GM23338 (cell line): Measurements from ENCODE around the gene POLR3F.

Experiments
- CREB1 ChIP-seq: fragments of 250-450 bp; sonication (Bioruptor Pico); IDR thresholded peaks from 2 replicates; pipeline ENCODE4 v1.5.0; 2020; ENCODE audit warnings: low read depth, mild to moderate bottlenecking, moderate library complexity
- EZH2 ChIP-seq: fragments of 200-600 bp; sonication (generic); IDR thresholded peaks from one replicate; pipeline ENCODE4 v1.8.0; 2017; ENCODE audit warnings: antibody characterized with exemption, mild to moderate bottlenecking, low read depth; ENCODE audit not compliant: unreplicated experiment
- EZH2phosphoT487 ChIP-seq: fragments of 200-600 bp; sonication (generic); IDR thresholded peaks from one replicate; pipeline ENCODE4 v1.8.1; 2018; ENCODE audit warnings: antibody characterized with exemption; ENCODE audit not compliant: unreplicated experiment
- JUNB ChIP-seq: IDR thresholded peaks from one replicate; pipeline ENCODE4 v1.6.1; 2016; ENCODE audit warnings: antibody characterized with exemption; ENCODE audit not compliant: unreplicated experiment
- NANOG ChIP-seq: IDR thresholded peaks from 2 replicates; pipeline ENCODE4 v1.6.1; 2016; ENCODE audit warnings: antibody characterized with exemption, borderline replicate concordance
- POLR2AphosphoS5 ChIP-seq: IDR thresholded peaks from 2 replicates; pipeline ENCODE4 v1.6.1; 2016; ENCODE audit warnings: antibody characterized with exemption, low read depth
- STAT1 ChIP-seq: IDR thresholded peaks from one replicate; pipeline ENCODE4 v1.6.1; 2016; ENCODE audit warnings: antibody characterized with exemption; ENCODE audit not compliant: unreplicated experiment
- ZNF114 ChIP-seq: fragments of 250-450 bp; sonication (Bioruptor Pico); IDR thresholded peaks from 2 replicates; pipeline ENCODE4 v1.5.0; 2020; ENCODE audit warnings: mild to moderate bottlenecking, moderate library complexity
- ZNF331 ChIP-seq: fragments of 250-450 bp; sonication (Bioruptor Pico); IDR thresholded peaks from 2 replicates; pipeline ENCODE4 v1.5.0; 2020; ENCODE audit warnings: low read depth, mild to moderate bottlenecking, moderate library complexity
- TF ChIP-seq, protein P1 (sequence below), 2 experiments: fragments of 200-600 bp in 1 of 2; sonication (generic) in 1 of 2; conservative IDR thresholded peaks; 2 replicates each; pipeline versions ENCODE4 v1.5.1 to v1.6.1; 2016 to 2017; ENCODE audit warnings: antibody characterized with exemption in 2 of 2, low read depth in 2 of 2, mild to moderate bottlenecking in 2 of 2, moderate library complexity in 1 of 2
- TF ChIP-seq, protein P2 (sequence below): IDR thresholded peaks from 2 replicates; pipeline ENCODE4 v1.6.1; 2016; ENCODE audit warnings: antibody characterized with exemption
- TF ChIP-seq, protein P3 (sequence below): IDR thresholded peaks from one replicate; pipeline ENCODE4 v1.6.1; 2018; ENCODE audit warnings: antibody characterized with exemption; ENCODE audit not compliant: unreplicated experiment

DNA sequence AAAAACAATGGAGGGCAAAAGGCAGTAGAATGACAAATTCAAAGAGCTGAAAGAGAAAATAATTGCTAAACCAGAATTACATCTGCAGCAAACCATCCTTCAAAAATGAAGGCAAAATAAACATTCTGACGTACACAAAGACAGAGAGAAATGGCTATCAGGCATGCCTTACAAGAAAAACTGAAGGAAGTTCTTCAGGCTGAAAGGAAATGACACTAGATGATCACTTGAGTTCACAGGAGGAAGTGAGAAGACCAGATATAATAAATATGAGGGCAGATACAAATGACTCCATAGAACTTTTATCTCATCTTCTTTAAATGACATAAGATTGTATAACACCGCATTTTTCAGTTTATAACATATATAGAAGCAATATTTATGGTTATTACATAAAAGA lies 30.3 kb upstream of the POLR3F start:
- TF ChIP-seq, protein P1, sequence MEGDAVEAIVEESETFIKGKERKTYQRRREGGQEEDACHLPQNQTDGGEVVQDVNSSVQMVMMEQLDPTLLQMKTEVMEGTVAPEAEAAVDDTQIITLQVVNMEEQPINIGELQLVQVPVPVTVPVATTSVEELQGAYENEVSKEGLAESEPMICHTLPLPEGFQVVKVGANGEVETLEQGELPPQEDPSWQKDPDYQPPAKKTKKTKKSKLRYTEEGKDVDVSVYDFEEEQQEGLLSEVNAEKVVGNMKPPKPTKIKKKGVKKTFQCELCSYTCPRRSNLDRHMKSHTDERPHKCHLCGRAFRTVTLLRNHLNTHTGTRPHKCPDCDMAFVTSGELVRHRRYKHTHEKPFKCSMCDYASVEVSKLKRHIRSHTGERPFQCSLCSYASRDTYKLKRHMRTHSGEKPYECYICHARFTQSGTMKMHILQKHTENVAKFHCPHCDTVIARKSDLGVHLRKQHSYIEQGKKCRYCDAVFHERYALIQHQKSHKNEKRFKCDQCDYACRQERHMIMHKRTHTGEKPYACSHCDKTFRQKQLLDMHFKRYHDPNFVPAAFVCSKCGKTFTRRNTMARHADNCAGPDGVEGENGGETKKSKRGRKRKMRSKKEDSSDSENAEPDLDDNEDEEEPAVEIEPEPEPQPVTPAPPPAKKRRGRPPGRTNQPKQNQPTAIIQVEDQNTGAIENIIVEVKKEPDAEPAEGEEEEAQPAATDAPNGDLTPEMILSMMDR (conservative IDR thresholded peaks at IDR 0.05; ENCODE audit: low read depth in 2 of 2) = no peak
- TF ChIP-seq EZH2 (no peak), EZH2phosphoT487 (no peak), CREB1 (CRISPR knock-in tag) (no peak), POLR2AphosphoS5 (no peak), NANOG (no peak), ZNF331 (CRISPR knock-in tag) (no peak), STAT1 (no peak), ZNF114 (CRISPR knock-in tag) (no peak), JUNB (no peak)
- TF ChIP-seq, protein P2, sequence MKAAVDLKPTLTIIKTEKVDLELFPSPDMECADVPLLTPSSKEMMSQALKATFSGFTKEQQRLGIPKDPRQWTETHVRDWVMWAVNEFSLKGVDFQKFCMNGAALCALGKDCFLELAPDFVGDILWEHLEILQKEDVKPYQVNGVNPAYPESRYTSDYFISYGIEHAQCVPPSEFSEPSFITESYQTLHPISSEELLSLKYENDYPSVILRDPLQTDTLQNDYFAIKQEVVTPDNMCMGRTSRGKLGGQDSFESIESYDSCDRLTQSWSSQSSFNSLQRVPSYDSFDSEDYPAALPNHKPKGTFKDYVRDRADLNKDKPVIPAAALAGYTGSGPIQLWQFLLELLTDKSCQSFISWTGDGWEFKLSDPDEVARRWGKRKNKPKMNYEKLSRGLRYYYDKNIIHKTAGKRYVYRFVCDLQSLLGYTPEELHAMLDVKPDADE = no peak
- TF ChIP-seq, protein P3, sequence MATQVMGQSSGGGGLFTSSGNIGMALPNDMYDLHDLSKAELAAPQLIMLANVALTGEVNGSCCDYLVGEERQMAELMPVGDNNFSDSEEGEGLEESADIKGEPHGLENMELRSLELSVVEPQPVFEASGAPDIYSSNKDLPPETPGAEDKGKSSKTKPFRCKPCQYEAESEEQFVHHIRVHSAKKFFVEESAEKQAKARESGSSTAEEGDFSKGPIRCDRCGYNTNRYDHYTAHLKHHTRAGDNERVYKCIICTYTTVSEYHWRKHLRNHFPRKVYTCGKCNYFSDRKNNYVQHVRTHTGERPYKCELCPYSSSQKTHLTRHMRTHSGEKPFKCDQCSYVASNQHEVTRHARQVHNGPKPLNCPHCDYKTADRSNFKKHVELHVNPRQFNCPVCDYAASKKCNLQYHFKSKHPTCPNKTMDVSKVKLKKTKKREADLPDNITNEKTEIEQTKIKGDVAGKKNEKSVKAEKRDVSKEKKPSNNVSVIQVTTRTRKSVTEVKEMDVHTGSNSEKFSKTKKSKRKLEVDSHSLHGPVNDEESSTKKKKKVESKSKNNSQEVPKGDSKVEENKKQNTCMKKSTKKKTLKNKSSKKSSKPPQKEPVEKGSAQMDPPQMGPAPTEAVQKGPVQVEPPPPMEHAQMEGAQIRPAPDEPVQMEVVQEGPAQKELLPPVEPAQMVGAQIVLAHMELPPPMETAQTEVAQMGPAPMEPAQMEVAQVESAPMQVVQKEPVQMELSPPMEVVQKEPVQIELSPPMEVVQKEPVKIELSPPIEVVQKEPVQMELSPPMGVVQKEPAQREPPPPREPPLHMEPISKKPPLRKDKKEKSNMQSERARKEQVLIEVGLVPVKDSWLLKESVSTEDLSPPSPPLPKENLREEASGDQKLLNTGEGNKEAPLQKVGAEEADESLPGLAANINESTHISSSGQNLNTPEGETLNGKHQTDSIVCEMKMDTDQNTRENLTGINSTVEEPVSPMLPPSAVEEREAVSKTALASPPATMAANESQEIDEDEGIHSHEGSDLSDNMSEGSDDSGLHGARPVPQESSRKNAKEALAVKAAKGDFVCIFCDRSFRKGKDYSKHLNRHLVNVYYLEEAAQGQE = no peak
